ENCODE data around the gene ZNF536.

DNA sequence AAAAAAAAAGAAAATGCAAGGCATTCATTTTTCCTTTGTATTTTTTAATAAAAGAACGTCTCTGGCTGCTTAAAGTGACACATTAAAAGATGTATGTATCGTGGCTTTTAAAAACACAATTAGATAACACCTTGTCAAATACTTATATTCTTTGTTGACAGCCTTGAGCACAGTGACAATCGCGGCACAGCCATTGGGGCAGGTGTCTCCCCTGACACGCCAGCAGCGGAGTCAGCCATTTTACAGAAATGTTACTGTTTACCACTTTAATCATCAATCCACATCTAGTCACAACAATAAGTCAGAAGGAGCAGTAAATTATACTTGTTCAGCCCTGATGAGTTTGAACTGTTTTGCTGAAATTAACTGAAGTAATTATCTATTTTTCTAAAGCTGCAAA lies 224.1 kb downstream of the ZNF536 start:
- no peak for TF ChIP-seq CTCF (IDR thresholded peaks at IDR 0.05; ENCODE audit: insufficient read depth, low read depth, low read length)
- no peak for TF ChIP-seq EZH2 (IDR thresholded peaks at IDR 0.05; ENCODE audit: insufficient read depth, low read length)

Data from astrocyte (in vitro differentiated cells and primary cell).